Middle frontal gyrus (tissue), 1 donor: Measurements from ENCODE around the gene IREB2.

Experiments used
- DNase-seq: peaks from one replicate; pipeline ENCODE4 v3.0.0-alpha.2; 2015; ENCODE audit warnings: low spot score; ENCODE audit errors: extremely low spot score

The IREB2 gene

GRCh38 chr15:78405336-78405924, 32.6 kb upstream of the IREB2 start:
- no peak for DNase-seq

DNA sequence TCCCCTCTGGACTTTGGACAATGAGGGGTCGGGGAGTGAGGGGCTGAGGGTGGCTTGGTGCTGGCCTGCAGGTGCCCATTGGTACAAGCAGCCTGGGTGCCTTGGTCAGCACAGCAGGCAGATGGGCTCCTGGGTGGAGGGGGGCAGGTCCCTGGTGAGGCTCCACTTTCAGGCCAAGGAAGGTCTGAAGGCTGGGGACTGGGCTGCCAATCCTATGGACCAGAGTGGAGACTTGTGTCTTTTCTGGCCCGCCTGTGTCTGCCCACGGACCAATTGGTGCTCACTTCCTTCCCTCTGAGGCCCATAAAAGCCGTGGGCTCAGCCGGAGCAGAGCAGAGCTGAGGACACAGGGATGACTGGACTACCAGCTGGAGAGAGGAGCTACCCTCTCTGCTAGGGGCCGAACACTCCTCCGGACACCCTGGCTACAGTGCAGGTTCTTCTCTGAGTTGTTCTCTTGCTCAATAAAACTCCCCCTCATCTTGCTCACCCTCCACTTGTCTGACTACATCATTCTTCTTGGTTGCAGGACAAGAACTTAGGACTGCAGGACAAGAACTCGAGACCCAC, 31.9 kb upstream of the IREB2 start:
- no peak for DNase-seq

DNA sequence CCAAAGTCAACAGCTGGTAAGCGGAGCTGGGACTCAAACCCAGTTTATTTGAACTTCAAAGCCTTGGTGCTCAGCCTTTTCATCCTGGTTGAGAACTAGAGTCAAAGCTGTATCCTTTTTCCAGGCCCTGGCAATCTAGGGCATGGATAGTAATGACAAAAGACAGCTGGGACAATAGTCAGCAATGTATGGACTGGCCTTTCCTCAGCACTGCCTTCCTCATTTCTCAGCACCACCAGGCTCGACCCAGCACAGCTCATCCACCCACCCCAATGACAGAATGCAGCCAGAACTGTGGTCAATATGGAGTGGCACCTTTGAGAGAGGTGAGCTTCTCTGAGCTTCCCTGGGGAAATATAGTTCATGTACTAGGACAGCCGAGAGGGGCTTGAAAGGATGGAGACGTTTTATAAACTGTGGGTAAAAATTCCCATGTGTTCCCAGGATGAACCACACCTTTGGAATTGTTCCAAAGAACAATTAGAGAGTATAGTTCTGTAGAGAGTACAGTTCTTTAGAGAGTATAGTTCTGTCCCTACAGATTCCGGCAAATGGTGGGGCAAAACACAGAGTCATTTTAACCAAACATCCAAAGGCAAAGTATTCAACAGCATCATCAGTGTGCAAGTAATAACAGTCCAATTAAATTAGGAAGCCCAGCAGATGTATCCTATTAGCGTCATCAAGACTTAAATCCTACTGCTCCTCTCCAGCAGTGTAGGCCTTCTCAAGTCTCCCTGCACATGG, 30.2 kb upstream of the IREB2 start:
- DNase-seq, result no peak

DNA sequence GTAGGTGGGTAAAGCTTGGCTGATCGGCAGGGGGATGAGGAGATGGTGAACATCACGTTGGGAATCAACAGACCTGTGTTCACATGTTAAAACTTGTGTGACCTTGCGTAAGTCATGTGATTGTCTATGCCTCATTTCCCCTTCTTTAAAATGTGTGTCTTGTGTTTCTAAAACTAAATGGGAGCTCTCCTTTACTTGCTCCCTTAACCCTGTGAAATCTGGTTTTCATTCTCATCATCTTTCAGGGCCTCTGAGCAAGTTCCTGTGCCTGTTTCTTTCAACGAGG, 29.7 kb upstream of the IREB2 start:
- no peak for DNase-seq

DNA sequence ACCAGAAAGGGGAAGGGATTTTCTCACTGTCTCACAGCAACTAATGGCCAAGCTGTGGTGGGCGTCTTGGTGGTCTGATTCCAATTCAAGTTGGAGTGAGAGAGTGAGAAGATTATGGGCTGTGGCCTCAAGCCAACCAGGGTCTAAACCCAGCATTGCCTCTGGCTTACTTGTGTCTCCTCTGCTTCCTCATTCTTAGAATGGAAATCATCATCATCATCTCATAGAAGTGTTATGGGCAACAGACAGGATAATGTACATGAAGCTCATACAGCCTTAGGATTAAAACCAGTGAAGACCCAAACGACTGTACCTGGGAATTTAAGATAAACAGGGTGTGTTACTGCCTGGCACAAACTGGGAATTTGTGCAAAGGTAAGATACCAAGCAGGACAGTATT, 29.1 kb upstream of the IREB2 start:
- no peak for DNase-seq

- DNase-seq, result no peak
Measured at GRCh38 chr15:78411061-78411460, 27.0 kb upstream of the IREB2 start.

DNA sequence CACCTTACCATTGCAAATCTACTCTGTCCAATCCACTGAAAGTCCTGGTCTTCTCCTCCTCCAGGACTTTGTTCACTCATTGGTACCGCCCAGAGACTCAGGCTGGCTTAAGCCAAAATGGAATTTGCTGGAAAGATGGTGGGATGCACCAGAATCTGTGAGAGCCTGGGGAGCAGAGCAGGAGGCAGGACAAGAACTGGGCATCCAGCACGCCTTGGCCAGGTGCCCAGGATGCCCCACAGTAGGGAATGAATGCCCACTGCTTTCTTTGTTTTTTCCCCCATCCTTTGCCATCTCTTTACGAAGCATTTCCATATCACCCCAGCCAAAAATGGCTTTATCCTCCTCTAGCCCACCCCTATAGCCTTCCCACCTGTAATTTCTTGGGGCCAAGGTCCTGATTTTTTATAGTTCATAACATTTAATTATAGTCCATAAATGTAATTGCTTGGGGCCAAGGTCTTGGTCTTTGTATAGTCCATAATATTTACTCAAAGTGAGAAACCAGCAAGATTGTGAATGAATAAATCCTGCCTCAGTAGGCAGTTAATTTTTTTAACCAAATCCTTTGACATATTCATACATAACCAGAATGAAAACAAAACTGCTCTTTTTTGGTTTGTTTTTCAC, 23.3 kb upstream of the IREB2 start:
- no peak for DNase-seq

DNA sequence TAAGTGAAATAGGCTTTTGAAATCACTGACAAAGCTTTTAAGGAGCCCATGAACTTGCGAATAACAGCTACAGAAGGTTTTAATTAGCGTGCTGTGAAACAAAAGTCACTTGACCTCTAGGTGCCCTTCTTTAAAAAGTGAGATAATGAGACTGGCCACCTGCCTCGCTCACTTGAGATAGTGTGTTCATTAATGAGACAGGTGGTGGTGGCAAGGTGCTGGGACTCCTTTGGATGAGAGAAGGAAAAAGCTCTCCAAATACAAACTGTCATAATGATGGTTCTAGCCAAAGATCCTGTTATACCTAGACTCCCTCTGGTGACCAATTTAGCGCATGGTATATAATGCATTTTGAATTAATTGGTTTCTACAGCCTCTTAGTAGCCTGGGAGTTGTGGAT, 22.7 kb upstream of the IREB2 start:
- DNase-seq, result no peak

GRCh38 chr15:78417754-78418630, 20.0 kb upstream of the IREB2 start:
- DNase-seq, result no peak

GRCh38 chr15:78418686-78419085, 19.3 kb upstream of the IREB2 start:
- no peak for DNase-seq

DNA sequence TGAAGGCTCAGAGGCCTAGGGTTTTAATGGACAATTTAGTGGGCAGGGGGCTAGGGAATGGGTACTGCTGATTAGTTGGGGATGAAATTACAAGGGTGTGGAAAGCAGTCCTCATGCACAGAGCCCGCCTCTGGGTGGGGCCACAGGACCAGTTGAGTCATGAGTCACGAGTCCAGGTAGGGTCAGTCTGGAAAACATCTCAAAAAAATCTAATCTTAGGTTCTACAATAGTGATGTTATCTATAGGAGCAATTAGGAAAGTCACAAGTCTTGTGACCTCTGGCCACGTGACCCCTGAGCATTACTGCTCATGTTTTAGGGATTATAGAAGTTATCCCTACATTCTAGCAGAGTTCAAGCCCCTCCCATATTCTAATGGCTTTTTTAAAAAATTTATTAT, 18.6 kb upstream of the IREB2 start:
- no peak for DNase-seq

DNA sequence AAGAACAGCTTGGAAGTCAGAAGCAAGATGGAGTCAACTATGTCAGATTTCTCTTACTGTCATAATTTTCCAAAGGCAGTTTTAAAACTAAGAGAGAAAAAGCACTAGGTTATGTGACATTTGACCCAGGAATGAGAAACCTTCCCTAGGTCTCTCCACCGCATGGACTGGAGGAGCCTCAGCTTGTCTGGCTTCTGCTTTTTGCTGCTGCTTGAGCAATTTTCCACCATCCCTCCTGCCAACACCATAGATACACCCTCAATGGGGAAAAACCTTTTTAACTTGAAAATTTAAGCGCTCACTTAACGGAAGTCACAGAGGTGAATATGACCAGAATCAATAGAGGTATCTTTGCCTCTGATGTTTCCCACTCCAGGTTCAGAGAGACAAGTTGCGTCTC, 17.8 kb upstream of the IREB2 start:
- no peak for DNase-seq

- DNase-seq, result no peak
Measured at GRCh38 chr15:78420766-78421165, 17.2 kb upstream of the IREB2 start.

GRCh38 chr15:78421238-78421965, 16.6 kb upstream of the IREB2 start:
- DNase-seq, result no peak

- DNase-seq, result no peak
Measured at GRCh38 chr15:78422571-78423340, 15.3 kb upstream of the IREB2 start.

DNA sequence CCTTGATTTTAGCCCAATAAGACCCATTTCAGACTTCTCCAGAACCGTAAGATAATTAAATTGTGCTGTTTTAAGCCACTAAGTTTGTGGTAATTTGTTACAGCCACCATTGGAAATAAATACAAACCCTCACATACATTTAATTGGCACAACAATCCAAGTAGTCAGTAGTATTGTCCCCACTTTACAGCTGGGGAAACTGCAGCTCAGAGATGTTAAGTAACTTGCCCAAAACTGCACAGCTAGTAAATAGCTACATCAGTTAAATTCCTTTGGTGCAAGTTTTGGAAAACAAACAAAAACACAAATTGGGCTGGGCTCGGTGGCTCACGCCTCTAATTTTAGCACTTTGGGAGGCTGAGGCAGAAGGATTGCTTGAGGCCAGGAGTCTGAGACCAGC, 13.3 kb upstream of the IREB2 start:
- no peak for DNase-seq

DNA sequence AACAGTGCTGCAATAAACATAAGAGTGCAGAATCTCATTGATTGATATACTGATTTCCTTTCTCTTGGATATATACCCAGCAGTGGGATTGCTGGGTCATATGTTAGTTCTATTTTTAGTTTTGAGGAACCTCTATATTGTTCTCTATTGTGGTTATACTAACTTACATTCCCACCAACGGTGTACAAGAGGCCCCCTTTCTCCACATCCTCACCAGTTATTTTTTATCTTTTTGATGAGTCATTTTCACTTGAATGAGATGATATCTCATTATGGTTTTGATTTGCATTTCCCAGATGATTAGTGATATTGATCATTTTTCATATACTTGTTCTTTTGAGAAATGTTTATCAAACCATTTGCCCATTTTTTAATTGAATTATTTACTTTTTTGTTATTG, 12.4 kb upstream of the IREB2 start:
- DNase-seq, result no peak

GRCh38 chr15:78426300-78426699, 11.7 kb upstream of the IREB2 start:
- no peak for DNase-seq

DNA sequence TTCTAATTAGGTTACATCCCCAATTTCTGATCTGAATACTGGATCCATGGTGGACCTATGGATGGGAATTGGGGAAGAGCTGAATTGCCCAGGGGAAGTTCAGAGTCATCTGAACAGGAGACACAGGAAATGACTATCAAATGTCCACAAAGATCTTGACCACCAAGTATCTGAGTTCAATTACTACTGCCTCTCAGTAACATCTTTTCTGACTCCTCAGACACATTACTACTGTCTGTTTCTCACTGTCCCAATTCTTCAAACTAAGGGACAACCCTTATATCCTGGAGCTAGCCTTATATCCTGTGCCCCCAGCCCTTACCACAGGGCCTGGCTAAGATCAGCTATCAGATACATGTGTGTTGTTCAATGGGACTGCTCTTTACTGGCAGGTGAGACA, 10.1 kb upstream of the IREB2 start:
- no peak for DNase-seq

- no peak for DNase-seq
Measured at GRCh38 chr15:78429477-78429876, 8.5 kb upstream of the IREB2 start.
